NCI-H748 (cell line): ENCODE results near the gene SEPTIN7.
A peak's percentile ranks its signal among the peaks of the same experiment; 100 is the strongest.

Experiments used
- DNase-seq: peaks from one replicate; lab custom pipeline; 2025; ENCODE audit not compliant: unreplicated experiment; lab: John Stamatoyannopoulos, UW

Gene SEPTIN7

DNA sequence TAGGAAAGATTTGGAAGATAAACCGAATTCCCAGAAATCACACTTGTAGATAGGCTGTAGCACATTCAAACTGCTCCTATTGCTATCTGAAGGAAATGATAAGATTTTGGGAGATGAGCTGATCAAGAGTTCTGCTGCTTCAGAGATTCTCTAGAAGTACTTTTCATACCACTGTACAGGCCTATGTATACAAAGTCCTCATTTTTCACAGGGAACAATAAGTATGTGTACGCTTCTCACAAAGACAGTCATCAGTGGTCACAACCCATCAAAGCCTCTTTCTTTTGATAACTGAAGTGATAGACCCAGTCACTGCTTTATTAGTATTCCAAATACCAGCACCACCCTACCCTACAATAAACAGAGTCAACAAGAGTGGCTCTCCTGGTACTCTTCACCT, 15.6 kb upstream of the SEPTIN7 start:
- no peak for DNase-seq

DNA sequence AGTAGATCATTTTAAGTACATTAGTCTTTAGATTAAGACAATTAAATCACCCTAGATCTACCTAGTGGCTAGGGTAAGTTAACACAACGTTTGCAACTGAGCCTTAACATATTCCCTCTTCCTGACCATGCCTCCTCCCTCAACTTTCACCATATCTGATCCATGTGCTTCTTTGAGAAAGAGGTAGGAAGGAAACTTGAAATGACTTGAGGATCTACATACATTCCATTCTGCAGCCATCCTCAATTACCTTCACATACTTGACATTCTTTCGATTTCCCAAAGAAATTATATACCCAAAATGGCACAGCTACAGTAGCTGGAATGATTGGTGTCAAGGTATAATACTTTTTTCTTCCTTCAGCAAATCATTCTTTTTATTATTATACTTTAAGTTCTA, 12.9 kb upstream of the SEPTIN7 start:
- no peak for DNase-seq

DNA sequence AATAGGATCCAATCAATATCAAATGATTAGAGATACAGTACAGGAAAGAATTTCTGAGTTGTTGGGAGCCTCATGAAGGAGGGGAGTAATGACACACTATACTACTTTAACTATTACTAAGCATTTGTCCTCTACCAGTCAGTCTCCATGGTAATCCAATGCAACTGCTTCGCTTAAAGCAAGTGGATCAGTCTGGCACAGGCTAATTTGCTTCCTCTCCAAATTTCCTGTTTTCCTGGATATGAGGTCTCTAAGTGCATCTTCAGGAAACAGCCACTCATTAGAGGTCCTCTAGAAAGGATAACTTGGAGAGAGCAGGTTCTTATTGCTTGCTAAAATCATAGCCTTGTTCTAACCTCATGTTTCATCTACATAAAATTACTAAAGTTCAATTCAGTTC, 8.4 kb upstream of the SEPTIN7 start:
- no peak for DNase-seq

DNA sequence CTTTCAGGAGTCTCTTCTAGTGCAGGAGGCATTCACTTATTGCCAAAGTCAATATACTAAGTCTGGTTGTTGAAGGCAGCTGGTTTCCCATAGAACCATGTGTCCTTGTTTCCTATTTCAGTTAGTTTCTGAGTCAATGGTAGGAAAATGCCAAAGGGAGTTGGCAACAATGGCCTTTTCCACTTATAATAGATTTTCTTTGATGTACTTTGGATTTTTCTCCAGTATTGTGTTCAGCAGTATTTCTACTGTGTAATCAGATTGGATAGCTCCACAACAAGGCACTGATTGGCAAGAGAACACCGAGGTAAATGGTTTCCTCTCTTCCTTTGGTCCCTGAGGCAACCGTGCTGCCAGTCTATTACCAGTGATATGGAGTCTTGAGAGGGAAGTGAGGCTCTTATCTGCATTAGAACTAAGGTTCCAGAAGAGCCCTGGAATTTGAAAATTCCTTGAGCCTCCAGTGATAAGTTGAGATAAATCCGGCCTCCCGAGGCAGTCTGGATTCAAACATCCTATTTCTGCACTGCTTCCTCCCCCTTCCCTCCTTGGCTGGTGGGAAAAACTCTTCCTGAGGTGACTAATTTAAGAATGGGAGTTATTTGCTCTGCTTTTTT, 7.9 kb upstream of the SEPTIN7 start:
- DNase-seq, result no peak

DNA sequence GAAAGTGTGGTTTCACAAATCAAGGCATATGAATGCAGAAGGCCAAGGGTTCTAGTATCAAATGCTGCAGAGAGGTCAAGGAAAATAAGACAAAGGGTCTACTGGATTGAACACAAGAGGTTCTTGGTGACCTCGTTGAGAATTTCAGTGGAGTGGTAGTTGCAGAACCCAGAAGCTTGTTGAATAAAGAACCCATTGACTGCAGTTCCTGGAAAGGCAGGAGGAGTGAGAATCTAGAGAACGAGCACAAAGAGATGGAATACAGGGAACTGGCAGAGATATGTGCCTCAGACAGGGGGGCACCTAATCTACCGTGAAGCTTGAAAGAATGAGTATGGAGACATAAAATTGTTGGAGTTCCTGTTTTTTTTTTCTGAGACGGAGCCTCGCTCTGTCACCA, 3.5 kb upstream of the SEPTIN7 start:
- DNase-seq, result no peak

DNA sequence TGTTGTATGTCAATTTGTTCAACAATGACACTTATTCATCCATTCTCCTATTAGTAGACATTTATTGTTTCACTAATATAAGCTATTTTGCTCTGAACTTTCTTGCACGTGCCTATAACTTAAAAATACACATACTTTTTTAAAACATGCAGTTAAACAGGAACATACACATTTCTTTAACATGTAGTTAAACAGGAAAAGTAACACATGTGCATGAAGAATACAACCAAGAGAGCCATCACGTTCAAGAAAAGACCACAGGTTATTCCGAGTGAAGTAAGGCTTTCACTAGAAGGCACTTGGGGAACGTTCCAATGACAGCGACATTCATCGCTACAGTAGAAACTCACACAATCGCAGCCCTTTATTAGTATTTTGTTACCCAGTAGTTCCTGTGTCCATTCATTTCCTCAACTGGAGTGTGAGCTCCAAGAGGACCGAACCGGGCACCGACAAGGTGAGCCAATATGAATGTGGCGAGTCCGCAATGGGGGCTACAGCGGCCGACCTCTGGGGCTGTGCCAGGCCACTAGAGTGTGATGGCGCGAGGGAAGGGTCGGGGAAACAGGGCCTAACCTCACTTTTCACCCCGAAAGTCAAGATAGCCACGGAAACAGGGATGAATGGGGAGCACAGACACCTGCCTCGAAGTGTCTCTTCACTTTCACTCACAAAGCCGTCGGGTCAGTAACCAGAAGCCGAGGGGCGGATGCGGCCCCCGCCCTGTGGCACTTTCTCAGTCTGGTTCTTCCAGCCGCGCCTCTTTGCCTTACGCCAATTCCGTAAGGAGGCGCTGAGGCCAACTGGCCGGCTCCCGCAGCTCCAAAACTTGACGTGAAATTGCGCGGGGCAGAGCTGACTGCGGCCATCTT, 775 bp upstream of the SEPTIN7 start:
- DNase-seq, result peak; percentile 95

DNA sequence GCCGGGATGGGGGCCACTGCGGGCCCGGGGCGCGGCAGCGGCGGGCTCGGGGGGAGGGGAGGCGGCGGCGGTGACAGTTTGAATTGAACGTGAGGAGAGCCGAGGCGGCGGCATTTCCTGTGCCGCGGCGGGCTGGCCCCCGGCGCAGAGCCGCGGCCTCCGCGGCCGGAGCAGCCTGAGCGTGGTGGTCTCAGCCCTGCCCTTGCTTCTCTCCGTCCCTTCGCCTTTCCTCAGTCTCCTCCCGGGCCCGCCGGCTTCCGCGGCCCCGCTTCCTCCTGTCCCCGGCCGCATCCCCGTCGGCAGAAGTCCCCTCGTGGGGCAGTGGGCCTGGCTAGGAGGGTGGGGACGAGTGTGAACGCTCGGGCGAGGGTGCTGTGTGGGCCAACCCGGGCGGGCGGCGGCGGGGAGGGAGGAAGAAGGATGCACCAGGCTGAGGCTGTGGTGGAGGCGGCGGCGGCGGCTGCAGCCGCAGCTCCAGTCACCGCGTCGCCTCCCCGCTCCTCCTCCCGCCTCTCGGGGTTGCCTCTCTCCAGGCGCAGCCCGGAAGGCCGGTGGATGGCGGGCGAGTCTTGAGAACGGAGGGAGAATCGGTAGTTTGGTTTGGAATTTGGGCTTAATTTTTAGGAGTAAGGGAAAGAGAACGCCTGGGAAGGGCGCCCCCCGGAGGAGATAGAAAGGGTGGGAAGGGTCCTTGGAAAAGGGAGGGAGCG, 690 bp downstream of the SEPTIN7 start:
- peak; percentile 81 for DNase-seq

DNA sequence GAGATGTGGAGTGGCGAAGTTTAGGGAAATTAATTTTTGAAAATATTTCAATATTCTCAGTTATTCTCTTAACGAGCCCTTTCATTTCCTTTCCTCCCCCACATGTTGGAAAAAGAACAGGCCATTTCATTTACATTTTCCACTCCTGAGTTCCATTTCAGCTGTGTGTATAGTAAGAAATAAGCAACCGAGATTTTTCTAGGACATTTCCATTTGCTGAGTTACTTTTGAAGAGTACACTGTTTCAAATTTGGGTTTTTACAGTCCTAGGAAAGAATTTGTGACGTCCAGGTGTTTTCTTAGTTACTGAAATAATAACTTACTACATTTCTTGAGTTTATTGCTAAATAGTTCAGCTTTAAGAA, 1.2 kb downstream of the SEPTIN7 start:
- no peak for DNase-seq

DNA sequence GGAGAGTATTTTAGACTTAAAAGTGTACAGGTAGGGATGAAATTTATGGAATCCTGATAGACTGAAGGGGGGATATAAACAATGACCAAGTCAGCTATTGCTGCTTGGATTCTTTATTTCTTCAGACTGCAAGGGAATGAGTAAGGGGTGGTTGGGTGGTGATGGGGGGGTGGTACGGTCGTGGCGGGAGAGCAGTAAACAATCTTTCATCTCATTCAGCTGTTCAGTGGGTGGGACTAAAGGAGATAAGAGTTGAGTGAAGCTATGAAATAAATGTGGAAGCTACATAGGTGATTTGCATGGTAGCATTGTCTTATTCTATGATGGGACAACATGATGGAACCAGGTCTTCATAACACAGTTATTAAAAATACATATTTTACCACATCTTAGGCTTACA, 1.8 kb downstream of the SEPTIN7 start:
- DNase-seq, result peak; percentile 17

DNA sequence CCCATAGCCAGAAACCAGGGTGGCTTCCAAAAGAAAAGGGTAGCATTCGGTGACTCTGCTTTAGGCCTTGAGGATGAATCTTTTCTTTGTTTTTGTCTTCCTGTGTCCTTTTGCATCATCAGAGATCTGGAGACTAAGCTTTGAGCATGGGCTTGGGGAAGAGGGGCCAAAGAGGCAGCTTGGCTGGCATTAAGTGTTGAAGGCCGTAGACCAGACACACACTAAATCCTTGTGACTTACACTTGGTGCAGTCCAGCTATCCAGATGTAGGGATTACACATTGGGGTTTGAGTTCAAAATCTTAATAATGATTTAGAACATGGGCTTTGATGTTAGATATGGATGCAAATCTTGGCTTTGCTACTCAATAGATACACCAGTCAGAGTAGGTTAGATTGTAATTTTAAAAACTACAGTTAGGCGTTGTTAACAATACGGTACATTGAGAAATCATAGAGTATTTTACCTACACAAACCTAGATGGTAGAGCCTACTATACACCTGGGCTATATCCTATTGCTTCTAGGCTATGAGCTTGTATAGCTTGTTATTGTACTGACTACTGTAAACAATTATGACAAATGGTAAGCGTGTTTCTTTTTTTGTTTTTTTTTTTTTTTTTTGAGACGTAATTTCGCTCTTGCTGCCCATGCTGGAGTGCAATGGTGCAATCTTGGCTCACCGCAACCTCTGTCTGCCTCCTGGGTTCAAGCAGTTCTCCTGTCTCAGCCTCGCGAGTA, 3.5 kb downstream of the SEPTIN7 start:
- no peak for DNase-seq

DNA sequence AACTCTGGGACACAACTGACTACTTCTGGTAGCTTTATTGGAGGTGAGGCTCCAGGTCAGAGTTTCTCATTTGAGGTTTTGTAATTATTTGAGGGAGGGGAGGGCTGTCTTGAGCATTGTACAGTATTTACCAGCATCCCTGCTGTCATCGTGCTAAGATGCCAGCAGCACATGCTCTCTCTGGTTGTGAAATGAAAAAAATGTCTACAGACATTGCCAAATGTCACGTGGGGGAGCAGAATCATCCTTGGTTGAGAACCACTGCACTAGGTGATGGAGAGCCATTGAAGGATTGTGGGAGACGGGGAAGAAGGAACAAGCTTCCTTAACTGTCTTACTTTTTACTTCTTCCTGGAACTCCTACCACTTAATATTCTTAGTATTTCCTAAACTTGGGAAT, 5.0 kb downstream of the SEPTIN7 start:
- DNase-seq, result no peak

DNA sequence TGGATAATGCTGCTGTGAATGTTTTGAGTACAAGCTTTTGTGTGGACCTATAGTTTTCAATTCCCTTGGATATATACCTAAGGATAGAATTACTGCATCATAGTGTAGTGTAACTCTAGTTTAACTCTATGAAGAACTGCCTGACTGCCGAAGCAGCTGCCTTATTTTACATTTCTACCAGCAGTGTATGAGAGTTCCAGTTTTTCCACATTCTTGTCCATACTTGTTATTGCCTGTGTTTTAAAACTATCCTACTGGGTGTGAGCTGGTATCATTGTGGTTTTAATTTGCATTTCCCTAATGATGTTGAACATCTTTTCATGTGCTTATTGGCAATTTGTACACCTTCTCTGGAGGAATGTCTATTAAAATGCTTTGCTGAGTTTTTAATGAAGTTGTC, 15.7 kb downstream of the SEPTIN7 start:
- DNase-seq, result no peak

DNA sequence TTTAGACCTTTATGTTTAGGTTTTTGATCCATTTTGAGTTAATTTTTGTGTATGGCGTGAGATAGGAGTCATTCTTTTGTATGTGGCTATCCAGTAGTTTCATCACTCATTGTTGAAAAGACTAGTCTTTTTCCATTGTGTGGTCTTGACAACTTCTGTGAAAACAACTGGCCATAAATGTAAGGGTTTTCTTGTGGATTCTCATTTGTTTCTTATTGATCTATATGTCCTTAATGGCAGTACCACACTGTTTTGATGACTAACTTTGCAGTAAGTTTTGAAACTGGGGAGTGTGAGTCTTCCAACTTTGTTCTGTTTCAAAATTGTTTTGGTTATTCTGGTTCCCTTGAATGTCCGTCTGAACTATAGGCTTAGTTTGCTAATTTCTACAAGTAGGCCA, 16.3 kb downstream of the SEPTIN7 start:
- DNase-seq, result no peak

DNA sequence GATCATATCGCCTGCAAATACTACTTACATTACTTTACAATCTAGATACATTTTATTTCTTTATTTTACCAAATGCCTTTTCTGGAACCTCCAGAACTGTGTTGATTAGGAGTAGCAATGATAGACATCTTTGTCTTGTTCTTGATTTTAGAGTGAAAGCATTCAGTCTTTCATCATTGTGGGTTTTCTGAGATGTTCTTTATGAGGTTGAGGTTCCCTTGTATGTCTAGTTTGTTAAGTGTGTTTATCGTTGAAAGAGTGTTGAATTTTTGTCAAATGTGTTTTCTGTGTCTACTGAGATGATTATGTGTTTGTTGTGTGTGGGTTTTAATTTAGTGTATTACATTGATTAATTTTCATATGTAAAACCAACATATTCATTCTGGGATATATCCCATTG, 17.1 kb downstream of the SEPTIN7 start:
- no peak for DNase-seq

DNA sequence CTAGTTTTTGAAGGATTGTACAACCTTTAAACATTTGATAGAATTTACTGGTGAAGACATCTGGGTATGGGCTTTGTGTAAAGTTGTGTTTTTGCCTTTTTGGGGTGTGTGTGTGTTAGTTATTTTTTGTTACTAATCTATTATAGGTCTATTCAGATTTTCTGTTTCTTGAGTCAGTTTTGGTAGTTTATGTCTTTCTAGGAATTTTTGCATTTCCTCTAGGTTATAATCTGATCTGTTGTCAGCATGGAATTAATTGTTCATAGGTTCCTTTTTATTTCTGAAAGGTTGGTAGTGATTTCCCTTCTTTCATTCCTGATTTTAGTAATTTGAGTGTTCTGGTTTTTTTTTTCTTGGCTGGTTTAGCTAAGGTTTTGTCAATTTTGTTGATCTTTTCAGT, 17.7 kb downstream of the SEPTIN7 start:
- no peak for DNase-seq

DNA sequence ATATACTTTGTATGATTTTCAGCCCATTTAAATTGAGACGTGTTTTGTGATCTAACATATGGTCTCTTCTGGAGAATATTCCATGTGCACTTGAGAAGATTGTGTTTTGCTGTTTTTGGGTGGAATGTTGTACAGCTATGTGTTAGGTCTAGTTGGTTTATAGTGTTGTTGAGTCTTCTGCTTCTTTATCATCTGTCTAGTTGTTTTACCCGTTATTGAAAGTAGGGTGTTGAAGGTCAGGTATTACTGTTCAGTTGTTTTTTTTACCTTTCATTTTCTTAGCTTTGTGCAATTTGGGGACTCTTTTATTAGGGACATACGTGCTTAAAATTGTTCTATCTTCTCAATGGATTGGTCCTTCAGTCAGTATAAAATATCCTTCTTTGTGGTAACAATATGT, 18.5 kb downstream of the SEPTIN7 start:
- no peak for DNase-seq

DNA sequence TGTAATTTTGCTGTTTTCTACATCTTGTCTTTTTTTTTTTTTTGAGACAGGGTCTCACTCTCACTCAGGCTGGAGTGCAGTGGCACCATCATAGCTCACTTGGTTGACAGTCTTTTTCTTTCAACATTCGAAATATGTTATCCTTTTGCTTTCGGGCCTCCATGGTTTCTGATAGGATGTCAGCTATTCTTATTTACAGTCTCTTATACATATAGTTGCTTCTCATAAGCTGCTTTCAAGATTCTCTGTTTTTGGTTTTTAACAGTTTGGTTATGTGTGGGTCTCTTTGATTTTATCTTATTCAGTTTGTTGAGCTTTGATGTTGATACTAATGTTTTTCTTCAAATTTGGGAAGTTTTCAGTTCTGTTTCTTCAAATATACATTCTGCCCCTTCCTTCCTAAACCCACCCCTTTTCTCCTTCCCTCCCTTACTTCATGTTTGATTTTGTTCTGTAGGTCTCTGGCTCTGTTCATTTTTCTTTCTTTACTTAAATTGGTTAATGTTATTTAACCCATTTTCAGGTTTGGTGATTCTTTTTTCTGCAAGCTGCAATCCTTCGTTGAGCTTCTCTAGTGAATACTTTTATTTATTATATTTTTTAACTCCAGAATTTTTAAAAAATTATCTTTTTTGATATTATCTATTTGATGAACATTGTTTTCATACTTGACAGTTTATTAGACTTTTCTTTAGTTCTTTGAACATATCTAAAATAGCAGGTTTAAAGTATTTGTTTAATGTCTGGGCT, 19.3 kb downstream of the SEPTIN7 start:
- DNase-seq, result no peak

DNA sequence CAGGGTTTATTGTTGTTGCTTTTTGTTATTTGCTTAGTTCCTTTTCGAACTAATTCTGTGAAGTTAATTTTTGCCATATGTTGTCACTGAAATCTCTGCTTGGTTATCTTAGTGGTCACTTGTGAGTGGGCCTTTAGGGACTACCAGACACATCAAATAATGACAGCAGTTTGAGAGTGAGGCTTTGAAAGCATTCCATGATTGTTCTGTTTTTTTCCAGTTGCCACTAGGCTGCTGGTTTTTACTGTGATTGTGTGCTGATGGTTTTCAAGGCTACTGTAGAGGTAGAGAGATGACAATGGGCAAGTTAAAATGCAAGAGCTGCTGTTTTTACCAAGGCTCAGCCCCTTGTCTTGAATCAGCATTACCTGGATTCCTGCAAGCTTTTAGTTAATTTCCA, 20.0 kb downstream of the SEPTIN7 start:
- no peak for DNase-seq

DNA sequence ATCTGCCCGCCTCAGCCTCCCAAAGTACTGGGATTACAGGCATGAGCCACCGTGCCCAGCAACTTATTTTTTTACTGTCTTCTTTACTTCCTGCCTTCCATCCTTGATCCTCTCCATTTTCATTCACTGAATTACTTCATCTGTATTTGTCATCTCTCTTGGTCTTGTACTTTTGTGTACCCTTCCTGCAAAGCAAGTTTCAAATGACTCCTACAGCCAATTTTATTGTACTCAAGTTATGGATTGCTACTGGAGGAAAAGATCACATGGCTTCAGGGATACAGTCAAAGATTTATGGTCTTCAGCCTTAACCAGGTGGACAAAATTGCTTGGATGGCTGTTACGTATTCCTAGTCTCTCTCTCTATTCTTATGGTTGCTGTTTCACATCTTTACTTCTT, 22.6 kb downstream of the SEPTIN7 start:
- no peak for DNase-seq

DNA sequence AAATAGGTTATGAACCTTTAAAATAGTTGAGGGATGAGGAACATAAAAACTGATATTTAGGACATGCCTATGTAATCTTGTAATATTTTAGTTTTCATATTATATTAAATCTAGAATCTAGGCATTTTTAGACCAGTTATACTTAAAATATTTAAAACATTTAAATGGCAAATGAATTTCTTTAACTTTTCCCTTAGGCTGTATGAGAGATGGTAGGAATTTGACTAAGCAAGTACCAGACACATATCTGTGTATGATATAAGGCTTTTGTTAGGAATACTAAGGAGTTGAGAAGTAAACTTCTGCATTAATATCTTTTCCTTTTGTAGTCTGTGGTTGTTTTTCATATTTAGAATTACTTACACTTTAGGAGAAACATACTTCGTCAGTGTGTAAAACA, 25.1 kb downstream of the SEPTIN7 start:
- DNase-seq, result no peak

DNA sequence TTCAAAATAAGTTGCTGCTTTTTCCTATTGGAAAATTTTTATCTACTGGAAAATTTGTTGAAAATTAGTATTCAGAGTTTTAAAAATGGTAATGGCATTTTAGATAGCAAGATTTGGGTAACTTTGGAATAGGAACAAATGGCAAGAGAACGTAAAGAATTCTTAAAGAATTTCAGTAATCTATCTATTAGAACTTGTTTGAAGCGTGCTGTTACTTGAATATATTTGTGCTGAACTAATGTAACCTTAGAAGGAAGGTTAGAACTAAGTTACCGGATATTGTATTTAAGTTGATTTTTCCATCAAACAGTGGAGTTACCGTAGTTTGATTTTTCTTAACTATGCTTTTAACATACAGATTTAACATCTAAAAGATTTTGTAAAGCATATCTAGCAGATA, 25.9 kb downstream of the SEPTIN7 start:
- no peak for DNase-seq
